Measurements from ENCODE around the gene ZC3H18.

Gene ZC3H18

GRCh38 chr16:88577166-88577565 lies 7.0 kb downstream of the ZC3H18 start:
- TF ChIP-seq SUZ12 (IDR thresholded peaks at IDR 0.05; ENCODE audit: extremely low read depth, insufficient read depth, insufficient read length): no peak
- no peak for TF ChIP-seq YY1 (IDR thresholded peaks at IDR 0.05; ENCODE audit: insufficient read depth, insufficient read length)
- no peak for TF ChIP-seq ZNF274 (IDR thresholded peaks at IDR 0.05; ENCODE audit: low read depth, low read length)
- Histone ChIP-seq H3K27me3 (ENCODE audit: insufficient read depth, insufficient read length) (no peaks in the 10 kb centered on the region), H3K36me3 (ENCODE audit: insufficient read depth, insufficient read length, low read length) (peaks cover 87% of the 10 kb centered on the region), H3K4me3 (ENCODE audit: insufficient read length, low read depth) (no peak overlapping the region), H3K9ac (ENCODE audit: insufficient read length, low read depth) (no peak overlapping the region), H3K9me3 (ENCODE audit: insufficient read depth, low read length) (no peaks in the 10 kb centered on the region), H3K4me1 (ENCODE audit: insufficient read depth, insufficient read length) (no peaks in the 10 kb centered on the region)
- DNase-seq (ENCODE audit: low read depth, low spot score): no peak

GRCh38 chr16:88578446-88579313 lies 8.5 kb downstream of the ZC3H18 start:
- H3K4me1 ChIP-seq (ENCODE audit: insufficient read depth, insufficient read length): no peaks in the 10 kb centered on the region
- TF ChIP-seq ZNF274 (IDR thresholded peaks at IDR 0.05; ENCODE audit: low read depth, low read length) (no peak), SUZ12 (IDR thresholded peaks at IDR 0.05; ENCODE audit: extremely low read depth, insufficient read depth, insufficient read length) (no peak), YY1 (IDR thresholded peaks at IDR 0.05; ENCODE audit: insufficient read depth, insufficient read length) (no peak)
- H3K9ac ChIP-seq (ENCODE audit: insufficient read length, low read depth): no peak overlapping the region
- H3K9me3 ChIP-seq (ENCODE audit: insufficient read depth, low read length): no peaks in the 10 kb centered on the region
- DNase-seq (ENCODE audit: low read depth, low spot score): no peak
- no peaks in the 10 kb centered on the region for H3K27me3 ChIP-seq (ENCODE audit: insufficient read depth, insufficient read length)
- peaks cover 86% of the 10 kb centered on the region for H3K36me3 ChIP-seq (ENCODE audit: insufficient read depth, insufficient read length, low read length)
- H3K4me3 ChIP-seq (ENCODE audit: insufficient read length, low read depth): no peak overlapping the region

GRCh38 chr16:88580371-88580770 lies 10.2 kb downstream of the ZC3H18 start:
- H3K9me3 ChIP-seq (ENCODE audit: insufficient read depth, low read length): no peaks in the 10 kb centered on the region
- no peak overlapping the region for H3K9ac ChIP-seq (ENCODE audit: insufficient read length, low read depth)
- no peaks in the 10 kb centered on the region for H3K4me1 ChIP-seq (ENCODE audit: insufficient read depth, insufficient read length)
- peaks cover 88% of the 10 kb centered on the region for H3K36me3 ChIP-seq (ENCODE audit: insufficient read depth, insufficient read length, low read length)
- no peak for DNase-seq (ENCODE audit: low read depth, low spot score)
- TF ChIP-seq SUZ12 (IDR thresholded peaks at IDR 0.05; ENCODE audit: extremely low read depth, insufficient read depth, insufficient read length) (no peak), ZNF274 (IDR thresholded peaks at IDR 0.05; ENCODE audit: low read depth, low read length) (no peak), YY1 (IDR thresholded peaks at IDR 0.05; ENCODE audit: insufficient read depth, insufficient read length) (no peak)
- H3K4me3 ChIP-seq (ENCODE audit: insufficient read length, low read depth): no peak overlapping the region
- H3K27me3 ChIP-seq (ENCODE audit: insufficient read depth, insufficient read length): no peaks in the 10 kb centered on the region

- Histone ChIP-seq H3K36me3 (ENCODE audit: insufficient read depth, insufficient read length, low read length) (peaks cover 94% of the 10 kb centered on the region), H3K4me1 (ENCODE audit: insufficient read depth, insufficient read length) (no peaks in the 10 kb centered on the region), H3K27me3 (ENCODE audit: insufficient read depth, insufficient read length) (no peaks in the 10 kb centered on the region), H3K9me3 (ENCODE audit: insufficient read depth, low read length) (no peaks in the 10 kb centered on the region), H3K4me3 (ENCODE audit: insufficient read length, low read depth) (no peak overlapping the region), H3K9ac (ENCODE audit: insufficient read length, low read depth) (no peak overlapping the region)
- TF ChIP-seq YY1 (IDR thresholded peaks at IDR 0.05; ENCODE audit: insufficient read depth, insufficient read length) (no peak), SUZ12 (IDR thresholded peaks at IDR 0.05; ENCODE audit: extremely low read depth, insufficient read depth, insufficient read length) (no peak), ZNF274 (IDR thresholded peaks at IDR 0.05; ENCODE audit: low read depth, low read length) (no peak)
- DNase-seq (ENCODE audit: low read depth, low spot score): no peak
Measured at GRCh38 chr16:88581033-88581432, 10.8 kb downstream of the ZC3H18 start.

GRCh38 chr16:88582912-88583575 lies 12.8 kb downstream of the ZC3H18 start:
- TF ChIP-seq SUZ12 (IDR thresholded peaks at IDR 0.05; ENCODE audit: extremely low read depth, insufficient read depth, insufficient read length) (no peak), YY1 (IDR thresholded peaks at IDR 0.05; ENCODE audit: insufficient read depth, insufficient read length) (no peak), ZNF274 (IDR thresholded peaks at IDR 0.05; ENCODE audit: low read depth, low read length) (no peak)
- DNase-seq (ENCODE audit: low read depth, low spot score): no peak
- Histone ChIP-seq H3K36me3 (ENCODE audit: insufficient read depth, insufficient read length, low read length) (peaks cover 95% of the 10 kb centered on the region), H3K4me3 (ENCODE audit: insufficient read length, low read depth) (no peak overlapping the region), H3K9me3 (ENCODE audit: insufficient read depth, low read length) (no peaks in the 10 kb centered on the region), H3K4me1 (ENCODE audit: insufficient read depth, insufficient read length) (no peaks in the 10 kb centered on the region), H3K27me3 (ENCODE audit: insufficient read depth, insufficient read length) (no peaks in the 10 kb centered on the region), H3K9ac (ENCODE audit: insufficient read length, low read depth) (no peak overlapping the region)

GRCh38 chr16:88584676-88585075 lies 14.5 kb downstream of the ZC3H18 start:
- no peak for TF ChIP-seq YY1 (IDR thresholded peaks at IDR 0.05; ENCODE audit: insufficient read depth, insufficient read length)
- no peak for TF ChIP-seq ZNF274 (IDR thresholded peaks at IDR 0.05; ENCODE audit: low read depth, low read length)
- TF ChIP-seq SUZ12 (IDR thresholded peaks at IDR 0.05; ENCODE audit: extremely low read depth, insufficient read depth, insufficient read length): no peak
- Histone ChIP-seq H3K9me3 (ENCODE audit: insufficient read depth, low read length) (no peaks in the 10 kb centered on the region), H3K36me3 (ENCODE audit: insufficient read depth, insufficient read length, low read length) (peaks cover 95% of the 10 kb centered on the region), H3K9ac (ENCODE audit: insufficient read length, low read depth) (no peak overlapping the region), H3K4me3 (ENCODE audit: insufficient read length, low read depth) (no peak overlapping the region), H3K27me3 (ENCODE audit: insufficient read depth, insufficient read length) (no peaks in the 10 kb centered on the region), H3K4me1 (ENCODE audit: insufficient read depth, insufficient read length) (no peaks in the 10 kb centered on the region)
- no peak for DNase-seq (ENCODE audit: low read depth, low spot score)

- no peak overlapping the region for H3K4me3 ChIP-seq (ENCODE audit: insufficient read length, low read depth)
- no peak for DNase-seq (ENCODE audit: low read depth, low spot score)
- no peak for TF ChIP-seq SUZ12 (IDR thresholded peaks at IDR 0.05; ENCODE audit: extremely low read depth, insufficient read depth, insufficient read length)
- TF ChIP-seq ZNF274 (IDR thresholded peaks at IDR 0.05; ENCODE audit: low read depth, low read length): no peak
- TF ChIP-seq YY1 (IDR thresholded peaks at IDR 0.05; ENCODE audit: insufficient read depth, insufficient read length): no peak
- no peaks in the 10 kb centered on the region for H3K27me3 ChIP-seq (ENCODE audit: insufficient read depth, insufficient read length)
- H3K4me1 ChIP-seq (ENCODE audit: insufficient read depth, insufficient read length): no peaks in the 10 kb centered on the region
- H3K9ac ChIP-seq (ENCODE audit: insufficient read length, low read depth): no peak overlapping the region
- H3K9me3 ChIP-seq (ENCODE audit: insufficient read depth, low read length): no peaks in the 10 kb centered on the region
- H3K36me3 ChIP-seq (ENCODE audit: insufficient read depth, insufficient read length, low read length): peaks cover 95% of the 10 kb centered on the region
Measured at GRCh38 chr16:88585269-88585668, 15.1 kb downstream of the ZC3H18 start.
